ENCODE measurements around the gene ARHGEF12. TPM values are rescaled to one million over a fixed set of nuclear protein-coding genes. Genes with fewer than 3 reads are reported as not detected.
A peak's percentile ranks its signal among the peaks of the same experiment; 100 is the strongest.

ARHGEF12 gene
- total and polyA plus RNA-seq, 2 donors, result 33.7 to 167 TPM

DNA sequence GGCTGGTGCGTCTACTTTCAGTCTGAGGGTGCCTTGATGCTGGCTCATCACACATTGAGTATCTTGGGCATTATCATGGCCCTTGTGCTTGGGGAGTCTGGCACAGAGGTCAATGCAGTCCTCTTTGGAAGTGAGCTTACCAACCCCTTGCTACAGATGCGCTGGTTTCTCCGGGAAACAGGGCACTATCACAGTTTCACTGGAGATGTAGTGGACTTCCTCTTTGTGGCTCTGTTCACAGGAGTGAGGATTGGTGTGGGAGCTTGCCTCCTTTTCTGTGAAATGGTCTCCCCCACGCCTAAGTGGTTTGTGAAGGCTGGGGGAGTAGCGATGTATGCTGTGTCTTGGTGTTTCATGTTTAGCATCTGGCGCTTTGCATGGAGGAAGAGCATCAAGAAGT lies 6.2 kb upstream of the ARHGEF12 start:
- WGBS, result 96% methylated on average over 6 of the region's 6 CpGs
- Histone ChIP-seq H3K4me1 (ENCODE audit: insufficient read depth) (no peaks in the 10 kb centered on the region), H3K27ac (ENCODE audit: low read depth) (no peak overlapping the region)

DNA sequence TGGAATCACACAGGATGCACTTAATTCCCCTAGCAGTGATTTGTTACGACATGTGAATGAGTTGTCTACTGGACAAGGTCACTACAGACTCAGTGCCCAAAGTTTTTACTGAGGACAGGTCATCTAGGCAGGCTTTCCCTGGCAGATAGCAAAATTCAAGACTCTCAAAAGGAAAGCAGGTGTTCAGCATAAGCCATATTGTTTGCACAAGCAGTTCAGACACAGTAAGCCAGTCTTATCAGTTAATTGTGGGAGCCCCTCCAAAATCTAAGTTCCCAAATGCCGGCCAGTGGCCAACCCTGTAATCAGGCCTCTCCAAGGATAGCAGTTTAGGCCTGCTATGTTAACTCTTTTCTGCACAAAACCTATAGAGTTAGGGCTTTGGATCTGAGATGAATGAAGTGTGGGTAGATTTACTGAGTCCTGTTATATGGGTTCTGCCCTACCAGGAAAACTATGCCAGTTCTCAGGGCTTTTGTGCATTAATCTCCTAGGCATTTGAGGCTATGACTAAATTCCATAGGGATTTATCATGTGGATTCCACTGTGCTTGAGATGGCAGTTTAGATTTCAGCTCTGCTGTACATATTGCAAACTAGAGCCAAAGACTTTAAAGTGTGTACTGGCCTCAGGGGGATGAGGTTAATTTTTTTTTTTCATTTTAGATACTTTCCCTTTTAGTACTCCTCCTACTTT lies 4.8 kb upstream of the ARHGEF12 start:
- WGBS, result 30% methylated on average over 2 of the region's 2 CpGs
- H3K4me3 ChIP-seq (ENCODE audit: low read depth, low read length), result no peak overlapping the region
- no peak for DNase-seq (ENCODE audit: extremely low spot score)
- H3K36me3 ChIP-seq (ENCODE audit: insufficient read depth), result no peaks in the 10 kb centered on the region
- no peaks in the 10 kb centered on the region for H3K4me1 ChIP-seq (ENCODE audit: insufficient read depth)
- H3K27ac ChIP-seq (ENCODE audit: low read depth), result no peak overlapping the region

More for the DNA sequence above, 6.2 kb upstream of the ARHGEF12 start:
- H3K36me3 ChIP-seq (ENCODE audit: insufficient read depth), result no peaks in the 10 kb centered on the region
- H3K4me3 ChIP-seq (ENCODE audit: low read depth, low read length), result no peak overlapping the region
- DNase-seq (ENCODE audit: extremely low spot score), result no peak

DNA sequence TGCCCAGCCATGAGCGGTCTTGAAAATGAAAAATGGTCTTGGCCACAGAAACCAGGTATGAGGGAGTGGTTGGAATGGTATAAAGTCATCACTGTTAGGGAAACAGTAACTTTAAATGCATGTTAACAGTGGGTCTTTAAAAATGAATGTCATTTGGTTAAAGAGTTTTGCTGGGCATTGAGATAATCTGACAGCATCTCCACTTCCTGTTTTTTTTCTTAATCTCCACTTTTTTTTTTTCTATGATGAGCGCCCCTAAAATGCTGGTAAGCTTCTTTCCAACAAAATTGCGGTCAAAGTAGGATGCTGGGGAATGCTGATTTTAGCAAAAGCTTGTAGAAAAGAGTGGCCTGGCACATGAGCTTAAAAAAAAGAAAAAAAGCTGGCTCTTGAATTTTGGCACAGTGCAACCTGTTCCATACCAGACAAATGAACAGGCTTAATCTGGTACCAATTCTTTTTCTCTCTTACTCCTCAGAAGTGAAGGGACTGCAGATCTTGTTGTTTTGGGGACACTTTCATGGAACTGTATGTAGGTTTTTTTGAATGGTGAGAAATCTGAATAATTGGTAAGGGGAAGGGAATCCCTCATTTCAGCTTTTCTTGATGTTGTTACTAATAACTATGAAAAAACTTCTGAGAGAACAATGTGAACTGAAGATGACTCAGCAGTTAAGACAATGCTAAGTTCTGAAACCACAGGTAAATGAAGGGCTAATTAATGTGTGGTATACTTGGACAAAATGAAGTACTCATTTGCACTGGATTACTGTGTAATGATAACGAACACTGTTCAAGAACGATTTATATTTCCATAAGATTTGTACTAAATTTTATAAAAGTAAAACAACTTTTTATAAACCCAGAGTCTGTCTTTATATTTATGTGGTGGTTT lies 3.1 kb upstream of the ARHGEF12 start:
- H3K4me3 ChIP-seq (ENCODE audit: low read depth, low read length), result no peak overlapping the region
- H3K4me1 ChIP-seq (ENCODE audit: insufficient read depth), result no peaks in the 10 kb centered on the region
- DNase-seq (ENCODE audit: extremely low spot score), result no peak
- WGBS, result 84% methylated on average over 5 of the region's 5 CpGs
- no peak overlapping the region for H3K27ac ChIP-seq (ENCODE audit: low read depth)
- no peaks in the 10 kb centered on the region for H3K36me3 ChIP-seq (ENCODE audit: insufficient read depth)

DNA sequence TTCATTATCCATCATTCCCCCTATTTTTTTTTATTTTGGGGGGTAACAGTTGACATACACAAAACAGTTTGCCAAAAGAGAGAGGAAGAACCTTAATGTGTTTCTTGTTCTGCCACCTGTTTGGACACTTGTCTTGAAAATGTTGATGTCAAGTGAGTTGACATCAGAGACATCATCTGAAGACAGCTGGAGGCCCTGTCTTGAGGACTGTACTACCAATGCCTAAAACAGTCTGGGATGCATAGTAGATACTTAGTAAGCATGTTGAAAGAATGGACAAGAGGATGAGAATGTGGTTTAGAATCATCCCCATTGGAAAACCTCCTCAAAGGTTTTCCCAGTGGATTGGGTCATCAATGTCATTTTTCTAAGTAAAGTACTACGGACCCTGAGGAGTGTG lies 2.4 kb upstream of the ARHGEF12 start:
- no peak overlapping the region for H3K27ac ChIP-seq (ENCODE audit: low read depth)
- H3K36me3 ChIP-seq (ENCODE audit: insufficient read depth), result no peaks in the 10 kb centered on the region
- no peaks in the 10 kb centered on the region for H3K4me1 ChIP-seq (ENCODE audit: insufficient read depth)
- WGBS, result 82% methylated on average over 1 of the region's 1 CpG
- no peak for DNase-seq (ENCODE audit: extremely low spot score)
- H3K4me3 ChIP-seq (ENCODE audit: low read depth, low read length), result no peak overlapping the region

DNA sequence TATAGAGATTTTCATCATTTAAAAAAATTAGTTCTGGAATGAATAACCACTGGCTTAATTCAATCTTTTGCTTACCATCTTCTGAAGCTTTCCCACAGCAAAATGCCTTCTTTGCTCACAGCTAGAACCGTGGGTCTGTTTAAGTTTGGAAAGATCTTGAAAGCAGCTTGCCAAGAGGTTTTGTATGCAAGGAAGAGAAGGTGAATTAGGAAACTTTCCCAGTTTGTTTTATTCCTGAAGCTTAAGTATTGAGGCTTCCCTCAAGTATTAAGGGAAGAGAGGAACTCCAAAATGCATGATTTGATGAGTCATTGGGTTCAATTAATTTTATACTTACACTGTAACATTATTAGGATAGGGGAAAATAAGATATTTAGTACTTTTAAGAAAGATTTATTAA lies 1.9 kb upstream of the ARHGEF12 start:
- no peaks in the 10 kb centered on the region for H3K36me3 ChIP-seq (ENCODE audit: insufficient read depth)
- DNase-seq (ENCODE audit: extremely low spot score), result no peak
- H3K27ac ChIP-seq (ENCODE audit: low read depth), result no peak overlapping the region
- WGBS, result 26% methylated on average over 1 of the region's 1 CpG
- no peak overlapping the region for H3K4me3 ChIP-seq (ENCODE audit: low read depth, low read length)
- no peaks in the 10 kb centered on the region for H3K4me1 ChIP-seq (ENCODE audit: insufficient read depth)

DNA sequence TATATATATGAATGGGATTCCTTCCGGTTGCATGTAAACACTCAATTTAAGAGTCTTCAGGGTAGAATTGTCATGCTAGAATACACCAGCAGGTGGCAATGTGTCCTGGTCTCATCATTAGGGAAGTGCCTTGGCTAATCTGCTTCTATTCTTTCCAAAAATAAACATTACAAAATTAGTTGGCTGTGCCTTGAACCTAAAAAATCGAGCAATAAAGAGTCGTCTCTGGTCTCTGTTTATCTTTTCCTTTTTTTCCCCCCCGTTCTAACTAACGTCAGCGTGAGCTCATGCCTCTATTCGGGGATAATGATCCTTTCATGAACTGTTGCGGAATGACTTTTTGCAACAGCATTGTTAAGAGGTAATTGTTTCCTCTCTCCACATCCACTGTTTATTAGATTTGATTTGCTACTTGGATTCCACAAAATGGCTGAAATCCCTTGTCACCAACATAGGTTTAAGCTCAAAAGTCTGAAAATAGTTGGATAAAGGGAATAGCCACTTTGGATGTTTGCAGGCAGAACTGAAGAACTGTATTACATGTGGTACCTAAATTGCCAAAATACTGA lies 1.2 kb upstream of the ARHGEF12 start:
- H3K36me3 ChIP-seq (ENCODE audit: insufficient read depth), result no peaks in the 10 kb centered on the region
- peak; percentile 70 for DNase-seq (ENCODE audit: extremely low spot score)
- WGBS, result under 1% methylated on average over 8 of the region's 8 CpGs
- no peaks in the 10 kb centered on the region for H3K4me1 ChIP-seq (ENCODE audit: insufficient read depth)
- H3K27ac ChIP-seq (ENCODE audit: low read depth), result peak overlapping the region; percentile 87
- H3K4me3 ChIP-seq (ENCODE audit: low read depth, low read length), result peak overlapping the region; percentile 82

DNA sequence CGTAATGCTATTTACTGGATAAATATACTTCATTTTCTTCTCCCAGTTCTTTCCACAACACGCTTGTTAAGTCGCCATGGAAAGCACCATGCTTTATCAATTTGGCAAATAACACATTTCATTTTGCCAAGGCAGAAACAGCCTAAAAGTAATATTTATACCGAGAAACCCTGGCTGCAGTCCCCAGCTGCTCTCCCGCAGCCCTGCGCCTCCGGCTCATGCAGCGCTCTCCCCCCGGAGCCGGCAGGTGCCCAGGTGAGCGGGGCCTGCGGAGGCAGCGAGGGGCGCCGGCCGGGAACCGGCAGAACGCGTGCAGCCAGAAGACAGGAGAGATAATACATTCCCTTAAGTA lies 681 bp upstream of the ARHGEF12 start:
- under 1% methylated on average over 19 of the region's 19 CpGs for WGBS
- no peaks in the 10 kb centered on the region for H3K4me1 ChIP-seq (ENCODE audit: insufficient read depth)

DNA sequence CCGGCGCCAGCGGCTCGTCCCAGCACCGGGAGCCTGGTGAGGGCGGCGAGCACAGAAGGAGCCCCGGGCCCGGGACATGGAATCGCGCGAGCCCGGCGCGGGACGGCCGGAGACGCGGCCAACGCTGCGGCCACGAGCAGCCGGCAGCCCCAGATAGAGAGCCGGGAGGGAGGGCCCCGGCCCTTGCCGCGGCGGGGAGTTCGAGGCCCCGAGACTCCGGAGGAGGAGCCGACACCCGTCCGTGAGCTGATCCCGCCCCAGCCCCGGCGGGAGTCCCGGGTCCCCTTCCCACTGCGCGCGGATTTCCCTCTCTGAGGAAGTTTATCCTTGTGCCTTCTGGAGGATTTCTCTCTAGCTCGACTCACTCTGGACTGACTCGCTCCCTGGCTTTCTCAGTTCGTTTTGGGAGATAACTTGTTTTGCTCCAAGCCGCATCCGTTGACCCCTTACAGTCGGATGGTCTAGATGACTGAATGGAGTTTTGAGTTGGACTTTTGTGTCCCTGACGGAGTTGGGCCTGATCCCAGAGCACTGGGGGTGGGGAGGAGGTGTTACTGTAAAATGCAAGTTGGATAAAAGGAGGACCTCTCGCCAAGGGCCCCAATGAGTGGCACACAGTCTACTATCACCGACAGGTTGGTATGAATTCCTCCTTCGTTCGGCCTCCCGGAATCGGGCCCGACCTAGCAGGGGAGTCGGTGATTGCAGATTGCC lies 585 bp downstream of the ARHGEF12 start:
- H3K27ac ChIP-seq (ENCODE audit: low read depth), result peak overlapping the region; percentile 71
- no peaks in the 10 kb centered on the region for H3K36me3 ChIP-seq (ENCODE audit: insufficient read depth)
- DNase-seq (ENCODE audit: extremely low spot score), result no peak
- peak overlapping the region; percentile 82 for H3K4me3 ChIP-seq (ENCODE audit: low read depth, low read length)
- under 1% methylated on average over 56 of the region's 56 CpGs for WGBS
- H3K4me1 ChIP-seq (ENCODE audit: insufficient read depth), result no peaks in the 10 kb centered on the region

More for the DNA sequence above, 681 bp upstream of the ARHGEF12 start:
- no peak for DNase-seq (ENCODE audit: extremely low spot score)
- Histone ChIP-seq H3K4me3 (ENCODE audit: low read depth, low read length) (peak overlapping the region; percentile 82), H3K36me3 (ENCODE audit: insufficient read depth) (no peaks in the 10 kb centered on the region), H3K27ac (ENCODE audit: low read depth) (peak overlapping the region; percentile 87)

DNA sequence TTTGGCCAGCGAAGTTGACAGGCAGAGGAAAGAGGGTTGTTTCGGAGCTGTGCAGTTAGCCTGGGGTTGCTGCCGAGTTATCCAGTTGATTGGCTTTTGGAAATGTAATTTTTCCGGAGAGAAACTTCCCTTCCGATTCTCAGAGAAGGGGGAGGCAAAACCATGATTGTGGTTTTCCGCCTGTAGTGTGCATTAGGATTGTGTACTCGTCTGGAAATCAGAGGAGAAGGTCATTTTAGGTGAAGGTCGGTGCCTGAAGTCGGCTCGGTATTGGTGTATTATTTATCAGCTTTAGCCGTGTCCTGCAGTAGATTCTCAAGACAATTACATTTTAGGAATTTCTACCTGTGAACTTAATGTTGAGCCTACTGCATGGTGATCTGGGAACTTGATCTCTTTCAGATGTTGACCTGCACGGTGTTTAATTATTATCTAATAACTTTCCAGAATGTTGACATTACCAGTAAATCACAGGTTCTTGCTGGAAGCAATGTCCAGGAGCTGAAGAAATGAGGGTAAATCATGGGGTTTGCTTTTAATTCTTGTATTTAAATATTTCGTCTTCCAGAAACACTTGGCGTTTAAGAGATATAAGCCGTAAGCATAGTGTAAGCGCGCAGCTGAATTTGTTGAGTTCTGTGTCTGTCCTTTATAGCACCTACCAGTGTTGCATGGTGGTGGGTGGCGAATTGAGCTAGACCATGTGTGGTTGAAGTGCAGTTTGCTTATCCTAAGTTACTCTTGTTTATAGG lies 1.3 kb downstream of the ARHGEF12 start:
- peak overlapping the region; percentile 71 for H3K27ac ChIP-seq (ENCODE audit: low read depth)
- no peak for DNase-seq (ENCODE audit: extremely low spot score)
- WGBS, result 5% methylated on average over 18 of the region's 18 CpGs
- H3K4me1 ChIP-seq (ENCODE audit: insufficient read depth), result no peaks in the 10 kb centered on the region
- peak overlapping the region; percentile 82 for H3K4me3 ChIP-seq (ENCODE audit: low read depth, low read length)
- H3K36me3 ChIP-seq (ENCODE audit: insufficient read depth), result no peaks in the 10 kb centered on the region

DNA sequence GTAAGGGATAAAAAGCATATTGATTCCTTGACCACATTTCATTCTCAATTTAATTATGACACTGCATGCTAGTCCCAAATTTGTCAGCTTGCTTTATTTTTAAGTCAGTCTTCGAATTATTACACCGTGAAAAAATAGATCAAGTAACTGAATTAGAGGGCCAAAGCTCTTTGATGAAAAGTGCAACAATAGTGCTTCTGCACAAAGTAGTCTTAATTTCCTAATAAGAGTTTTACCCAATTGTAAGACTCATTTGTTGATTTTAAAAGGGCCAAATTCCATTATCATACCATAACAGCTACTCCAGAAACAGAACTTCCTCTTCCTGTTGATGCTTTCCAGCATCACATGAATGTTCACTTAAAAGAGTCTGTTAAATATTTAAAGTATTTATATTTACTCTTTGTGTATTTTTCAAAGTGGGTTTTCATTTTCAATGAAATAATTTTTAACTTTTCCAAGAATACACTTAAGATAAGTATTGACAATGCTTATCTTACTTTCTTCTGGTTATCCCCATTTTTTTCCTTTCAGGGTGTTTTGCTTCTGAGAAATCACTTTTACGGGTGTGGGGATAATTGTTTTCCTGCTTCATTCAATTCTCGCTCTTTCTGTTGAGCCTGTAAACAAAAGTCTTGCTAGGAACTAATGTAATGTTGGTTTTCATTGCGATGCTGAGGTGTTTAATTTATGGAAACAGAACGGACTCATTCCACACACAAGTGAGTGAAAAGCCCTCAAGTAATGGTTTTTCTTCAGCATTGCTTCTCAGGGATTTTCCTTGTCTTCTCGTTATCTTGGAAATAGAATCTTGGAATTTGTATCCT lies 2.1 kb downstream of the ARHGEF12 start:
- Histone ChIP-seq H3K36me3 (ENCODE audit: insufficient read depth) (no peaks in the 10 kb centered on the region), H3K4me3 (ENCODE audit: low read depth, low read length) (peak overlapping the region; percentile 82), H3K4me1 (ENCODE audit: insufficient read depth) (no peaks in the 10 kb centered on the region), H3K27ac (ENCODE audit: low read depth) (no peak overlapping the region)
- 25% methylated on average over 7 of the region's 7 CpGs for WGBS
- DNase-seq (ENCODE audit: extremely low spot score), result no peak

DNA sequence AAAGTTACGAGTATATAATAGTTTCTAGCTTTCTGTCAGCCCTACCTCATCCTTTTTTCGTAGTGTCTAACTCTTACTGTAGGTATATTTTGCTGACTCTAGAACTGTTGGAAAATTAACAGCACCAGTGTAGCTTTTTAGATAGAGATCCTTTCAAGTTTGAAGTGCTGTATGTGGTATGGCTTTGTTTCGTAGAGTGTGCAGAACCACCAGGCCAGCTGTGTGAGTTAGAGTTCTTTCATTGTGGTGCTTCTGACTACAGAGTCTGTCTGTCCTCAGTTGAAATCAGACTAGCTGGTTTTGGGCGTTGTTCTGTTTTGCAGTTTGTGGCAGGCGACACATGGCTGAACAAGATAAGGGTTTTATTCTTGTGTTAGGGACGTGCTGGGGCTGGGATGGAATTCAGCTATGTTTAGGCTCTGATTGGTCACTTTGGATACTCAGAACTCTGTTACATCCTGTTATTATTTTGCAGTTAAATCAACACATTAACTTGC lies 3.2 kb downstream of the ARHGEF12 start:
- Histone ChIP-seq H3K36me3 (ENCODE audit: insufficient read depth) (no peaks in the 10 kb centered on the region), H3K27ac (ENCODE audit: low read depth) (no peak overlapping the region), H3K4me3 (ENCODE audit: low read depth, low read length) (peak overlapping the region; percentile 1), H3K4me1 (ENCODE audit: insufficient read depth) (no peaks in the 10 kb centered on the region)
- no peak for DNase-seq (ENCODE audit: extremely low spot score)
- WGBS, result 14% methylated on average over 6 of the region's 6 CpGs

DNA sequence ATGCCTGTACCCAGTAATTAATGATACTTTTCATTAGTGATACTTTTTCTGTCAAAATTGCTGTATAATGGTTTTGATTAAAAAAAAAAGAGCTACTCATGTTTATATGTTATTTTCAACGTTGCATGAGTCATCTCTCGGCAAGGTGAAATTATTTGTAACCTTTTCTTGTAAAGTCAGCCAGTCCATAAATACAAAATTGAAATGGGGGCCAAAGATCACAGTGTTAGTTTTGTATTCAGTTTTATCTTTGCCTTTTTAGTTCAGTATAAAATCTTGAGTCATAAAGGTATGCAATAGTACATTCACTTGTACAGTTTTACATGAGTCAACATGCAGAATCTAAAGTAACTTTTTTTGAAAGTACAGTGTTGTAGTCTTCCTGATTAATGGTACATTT lies 4.3 kb downstream of the ARHGEF12 start:
- WGBS, result 15% methylated on average over 2 of the region's 2 CpGs
- no peak overlapping the region for H3K4me3 ChIP-seq (ENCODE audit: low read depth, low read length)

More for the DNA sequence above, 4.3 kb downstream of the ARHGEF12 start:
- H3K4me1 ChIP-seq (ENCODE audit: insufficient read depth), result no peaks in the 10 kb centered on the region
- DNase-seq (ENCODE audit: extremely low spot score), result no peak
- H3K27ac ChIP-seq (ENCODE audit: low read depth), result peak overlapping the region; percentile 6
- no peaks in the 10 kb centered on the region for H3K36me3 ChIP-seq (ENCODE audit: insufficient read depth)

All from urinary bladder (tissue), 4 donors.